ENCODE results near the gene CFDP1.

DNA sequence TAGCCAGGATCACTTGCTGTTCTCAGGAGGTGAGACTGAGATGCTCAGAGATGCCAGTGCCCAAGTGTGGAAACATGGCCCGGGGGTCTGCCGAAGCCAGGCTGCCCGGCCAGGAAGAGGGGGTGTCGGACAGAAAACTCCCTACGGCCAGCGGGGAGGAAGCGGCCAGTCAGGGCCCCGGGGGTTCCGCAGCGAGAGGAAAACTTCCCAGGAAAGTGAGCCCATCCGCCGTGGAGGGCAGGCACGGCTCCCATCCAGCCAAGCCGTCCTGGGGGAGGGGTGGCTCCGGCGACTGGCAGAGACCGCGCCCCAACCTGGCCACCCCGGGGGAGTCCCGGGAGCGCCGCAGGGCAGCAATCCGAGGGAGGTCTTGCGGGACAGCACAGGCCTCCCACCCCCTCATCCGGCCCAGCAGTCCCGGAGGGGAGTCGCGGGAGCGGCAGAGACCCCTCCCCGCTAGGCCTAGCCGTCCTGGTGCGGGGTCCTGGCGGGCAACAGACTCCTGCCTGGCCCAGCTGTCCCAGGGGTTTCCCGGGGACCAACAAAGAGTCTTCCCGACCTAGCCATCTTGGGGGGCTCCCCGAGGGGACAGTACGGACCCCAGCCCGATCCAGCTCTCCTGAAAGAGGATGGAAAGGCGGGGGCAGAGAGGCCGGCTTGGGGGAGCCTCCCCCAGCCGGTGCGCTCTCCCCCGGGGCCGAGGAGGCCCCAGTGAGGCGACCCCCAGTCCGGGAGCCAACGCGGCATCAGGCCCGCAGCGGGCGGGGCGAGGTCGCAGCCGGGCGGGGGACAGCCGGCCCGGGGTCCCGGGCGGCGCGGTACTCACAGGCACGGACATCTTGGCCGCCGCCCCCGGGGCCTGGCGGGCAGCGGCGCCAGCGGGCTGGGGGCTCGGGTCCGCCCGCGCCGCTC lies 168.0 kb downstream of the CFDP1 start:
- TF ChIP-seq, protein P1, sequence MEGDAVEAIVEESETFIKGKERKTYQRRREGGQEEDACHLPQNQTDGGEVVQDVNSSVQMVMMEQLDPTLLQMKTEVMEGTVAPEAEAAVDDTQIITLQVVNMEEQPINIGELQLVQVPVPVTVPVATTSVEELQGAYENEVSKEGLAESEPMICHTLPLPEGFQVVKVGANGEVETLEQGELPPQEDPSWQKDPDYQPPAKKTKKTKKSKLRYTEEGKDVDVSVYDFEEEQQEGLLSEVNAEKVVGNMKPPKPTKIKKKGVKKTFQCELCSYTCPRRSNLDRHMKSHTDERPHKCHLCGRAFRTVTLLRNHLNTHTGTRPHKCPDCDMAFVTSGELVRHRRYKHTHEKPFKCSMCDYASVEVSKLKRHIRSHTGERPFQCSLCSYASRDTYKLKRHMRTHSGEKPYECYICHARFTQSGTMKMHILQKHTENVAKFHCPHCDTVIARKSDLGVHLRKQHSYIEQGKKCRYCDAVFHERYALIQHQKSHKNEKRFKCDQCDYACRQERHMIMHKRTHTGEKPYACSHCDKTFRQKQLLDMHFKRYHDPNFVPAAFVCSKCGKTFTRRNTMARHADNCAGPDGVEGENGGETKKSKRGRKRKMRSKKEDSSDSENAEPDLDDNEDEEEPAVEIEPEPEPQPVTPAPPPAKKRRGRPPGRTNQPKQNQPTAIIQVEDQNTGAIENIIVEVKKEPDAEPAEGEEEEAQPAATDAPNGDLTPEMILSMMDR (IDR thresholded peaks at IDR 0.05), result no peak
- TF ChIP-seq EZH2 (IDR thresholded peaks at IDR 0.05; ENCODE audit: borderline replicate concordance, insufficient read depth, low read depth, low read length, poor library complexity, severe bottlenecking), result no peak

Measured in B cell (primary cell).